Activated naive CD4-positive, alpha-beta T cell treated with anti-CD3 and anti-CD28 coated beads, Interleukin-2, amount 10 ng/mL, durations not matched to agents 7 days and 5 days (primary cell): ENCODE data around the gene PLA2G4E.

Source experiments
- CTCF ChIA-PET: fragments of 350-600 bp; sonication (Branson Sonifier 250); formaldehyde crosslinking; loops from one replicate; lab custom pipeline; 2021; ENCODE audit warnings: antibody characterized with exemption; lab: Charles Lee
- DNase-seq: peaks from one replicate; pipeline ENCODE4 v3.0.0-alpha.2; 2020
- H3K27ac Mint-ChIP-seq: one replicate; pipeline ENCODE4 v1.8.0; 2021; ENCODE audit warnings: mild to moderate bottlenecking, moderate library complexity, mixed read lengths
- H3K27me3 Mint-ChIP-seq: one replicate; pipeline ENCODE4 v1.8.0; 2021; ENCODE audit warnings: mild to moderate bottlenecking, mixed read lengths
- H3K36me3 Mint-ChIP-seq: one replicate; pipeline ENCODE4 v1.8.0; 2021; ENCODE audit warnings: mixed read lengths
- H3K4me1 Mint-ChIP-seq: one replicate; pipeline ENCODE4 v1.8.0; 2021; ENCODE audit warnings: mixed read lengths
- H3K4me3 Mint-ChIP-seq: one replicate; pipeline ENCODE4 v1.8.0; 2021; ENCODE audit warnings: mild to moderate bottlenecking, moderate library complexity, mixed read lengths
- H3K9me3 Mint-ChIP-seq: one replicate; pipeline ENCODE4 v1.8.0; 2021; ENCODE audit warnings: mixed read lengths

Gene PLA2G4E

GRCh38 chr15:42024303-42024702 lies 3.5 kb upstream of the PLA2G4E start:
- H3K4me3 Mint-ChIP-seq, result no peak overlapping the region
- DNase-seq, result no peak
- no peaks in the 10 kb centered on the region for H3K9me3 Mint-ChIP-seq
- H3K36me3 Mint-ChIP-seq, result no peaks in the 10 kb centered on the region
- CTCF ChIA-PET, result no interaction called here
- peaks cover 49% of the 10 kb centered on the region for H3K27me3 Mint-ChIP-seq
- H3K27ac Mint-ChIP-seq, result no peak overlapping the region
- no peaks in the 10 kb centered on the region for H3K4me1 Mint-ChIP-seq

- Mint-ChIP-seq H3K27ac (no peak overlapping the region), H3K36me3 (no peaks in the 10 kb centered on the region), H3K27me3 (peaks cover 47% of the 10 kb centered on the region), H3K4me1 (no peaks in the 10 kb centered on the region), H3K9me3 (no peaks in the 10 kb centered on the region), H3K4me3 (no peak overlapping the region)
- DNase-seq, result peak; percentile 6
- CTCF ChIA-PET, result no interaction called here
Measured at GRCh38 chr15:42021593-42021992, 751 bp upstream of the PLA2G4E start.

GRCh38 chr15:42018306-42019224 lies 2.3 kb downstream of the PLA2G4E start:
- no peaks in the 10 kb centered on the region for H3K36me3 Mint-ChIP-seq
- DNase-seq, result peak; percentile 10
- H3K4me3 Mint-ChIP-seq, result no peak overlapping the region
- CTCF ChIA-PET, result no interaction called here
- H3K4me1 Mint-ChIP-seq, result no peaks in the 10 kb centered on the region
- no peak overlapping the region for H3K27ac Mint-ChIP-seq
- H3K27me3 Mint-ChIP-seq, result peaks cover 37% of the 10 kb centered on the region
- H3K9me3 Mint-ChIP-seq, result no peaks in the 10 kb centered on the region

GRCh38 chr15:42016971-42017370 lies 3.9 kb downstream of the PLA2G4E start:
- Mint-ChIP-seq H3K27ac (no peak overlapping the region), H3K9me3 (no peaks in the 10 kb centered on the region), H3K4me1 (no peaks in the 10 kb centered on the region), H3K36me3 (no peaks in the 10 kb centered on the region), H3K27me3 (peaks cover 27% of the 10 kb centered on the region), H3K4me3 (no peak overlapping the region)
- no peak for DNase-seq
- CTCF ChIA-PET, result interaction anchor here (0.7 kb wide), 1 partner anchor 27 kb away, joined by 3 read pairs; no protein-coding TSS in a partner anchor

GRCh38 chr15:42014406-42014805 lies 6.4 kb downstream of the PLA2G4E start:
- Mint-ChIP-seq H3K27me3 (peaks cover 24% of the 10 kb centered on the region), H3K27ac (no peak overlapping the region), H3K9me3 (no peaks in the 10 kb centered on the region), H3K4me3 (no peak overlapping the region), H3K36me3 (no peaks in the 10 kb centered on the region), H3K4me1 (peaks cover 11% of the 10 kb centered on the region)
- CTCF ChIA-PET, result no interaction called here
- DNase-seq, result no peak

GRCh38 chr15:42012928-42013482 lies 7.8 kb downstream of the PLA2G4E start:
- H3K9me3 Mint-ChIP-seq, result no peaks in the 10 kb centered on the region
- no peaks in the 10 kb centered on the region for H3K36me3 Mint-ChIP-seq
- peaks cover 18% of the 10 kb centered on the region for H3K27me3 Mint-ChIP-seq
- H3K27ac Mint-ChIP-seq, result no peak overlapping the region
- H3K4me3 Mint-ChIP-seq, result no peak overlapping the region
- DNase-seq, result no peak
- H3K4me1 Mint-ChIP-seq, result peaks cover 11% of the 10 kb centered on the region
- CTCF ChIA-PET, result no interaction called here

GRCh38 chr15:42012241-42012640 lies 8.6 kb downstream of the PLA2G4E start:
- CTCF ChIA-PET, result interaction anchor here (1.1 to 1.7 kb wide), 3 partner anchors 22 to 53 kb away, joined by 4 to 5 read pairs (median 4); no protein-coding TSS in a partner anchor
- Mint-ChIP-seq H3K27ac (no peak overlapping the region), H3K4me3 (no peak overlapping the region), H3K36me3 (no peaks in the 10 kb centered on the region), H3K4me1 (peaks cover 11% of the 10 kb centered on the region), H3K27me3 (peaks cover 14% of the 10 kb centered on the region), H3K9me3 (no peaks in the 10 kb centered on the region)
- DNase-seq, result no peak

- peaks cover 11% of the 10 kb centered on the region for H3K27me3 Mint-ChIP-seq
- no peak overlapping the region for H3K4me3 Mint-ChIP-seq
- H3K9me3 Mint-ChIP-seq, result no peaks in the 10 kb centered on the region
- CTCF ChIA-PET, result interaction anchor here (1.1 to 1.7 kb wide), 3 partner anchors 21 to 54 kb away, joined by 4 to 5 read pairs (median 4); no protein-coding TSS in a partner anchor
- DNase-seq, result no peak
- peaks cover 11% of the 10 kb centered on the region for H3K4me1 Mint-ChIP-seq
- H3K27ac Mint-ChIP-seq, result no peak overlapping the region
- H3K36me3 Mint-ChIP-seq, result no peaks in the 10 kb centered on the region
Measured at GRCh38 chr15:42011074-42011473, 9.8 kb downstream of the PLA2G4E start.

- Mint-ChIP-seq H3K4me1 (peaks cover 11% of the 10 kb centered on the region), H3K9me3 (no peaks in the 10 kb centered on the region), H3K36me3 (no peaks in the 10 kb centered on the region), H3K27ac (peak overlapping the region; percentile 58), H3K27me3 (peaks cover 16% of the 10 kb centered on the region), H3K4me3 (no peak overlapping the region)
- CTCF ChIA-PET, result no interaction called here
- DNase-seq, result no peak
Measured at GRCh38 chr15:42010434-42010833, 10.4 kb downstream of the PLA2G4E start.

- no peak overlapping the region for H3K27ac Mint-ChIP-seq
- H3K4me3 Mint-ChIP-seq, result no peak overlapping the region
- CTCF ChIA-PET, result interaction anchor here (1.0 to 1.3 kb wide), 2 partner anchors 14 to 126 kb away, joined by 3 read pairs; no protein-coding TSS in a partner anchor
Measured at GRCh38 chr15:42009474-42009873, 11.4 kb downstream of the PLA2G4E start.

GRCh38 chr15:42009022-42009421 lies 11.8 kb downstream of the PLA2G4E start:
- H3K4me3 Mint-ChIP-seq, result no peak overlapping the region
- no peaks in the 10 kb centered on the region for H3K9me3 Mint-ChIP-seq
- no peak overlapping the region for H3K27ac Mint-ChIP-seq
- peaks cover 11% of the 10 kb centered on the region for H3K4me1 Mint-ChIP-seq
- peaks cover 15% of the 10 kb centered on the region for H3K27me3 Mint-ChIP-seq
- H3K36me3 Mint-ChIP-seq, result no peaks in the 10 kb centered on the region
- DNase-seq, result no peak
- CTCF ChIA-PET, result interaction anchor here (1.0 to 1.3 kb wide), 2 partner anchors 14 to 127 kb away, joined by 3 read pairs; no protein-coding TSS in a partner anchor

More at GRCh38 chr15:42009474-42009873, 11.4 kb downstream of the PLA2G4E start:
- Mint-ChIP-seq H3K4me1 (peaks cover 11% of the 10 kb centered on the region), H3K36me3 (no peaks in the 10 kb centered on the region), H3K9me3 (no peaks in the 10 kb centered on the region), H3K27me3 (peaks cover 15% of the 10 kb centered on the region)
- DNase-seq, result no peak

- no peak overlapping the region for H3K4me3 Mint-ChIP-seq
- DNase-seq, result no peak
- no peak overlapping the region for H3K27ac Mint-ChIP-seq
- H3K36me3 Mint-ChIP-seq, result no peaks in the 10 kb centered on the region
- peaks cover 15% of the 10 kb centered on the region for H3K27me3 Mint-ChIP-seq
- CTCF ChIA-PET, result interaction anchor here (1.1 kb wide), 2 partner anchors 18 to 50 kb away, joined by 3 to 4 read pairs; no protein-coding TSS in a partner anchor
- H3K4me1 Mint-ChIP-seq, result peaks cover 11% of the 10 kb centered on the region
- no peaks in the 10 kb centered on the region for H3K9me3 Mint-ChIP-seq
Measured at GRCh38 chr15:42007386-42007785, 13.5 kb downstream of the PLA2G4E start.

- H3K27me3 Mint-ChIP-seq, result peaks cover 39% of the 10 kb centered on the region
- no peak for DNase-seq
- CTCF ChIA-PET, result interaction anchor here (1.5 to 1.7 kb wide), 3 partner anchors 11 to 55 kb away, joined by 3 to 6 read pairs (median 4); no protein-coding TSS in a partner anchor
- no peaks in the 10 kb centered on the region for H3K9me3 Mint-ChIP-seq
- no peaks in the 10 kb centered on the region for H3K4me1 Mint-ChIP-seq
- no peaks in the 10 kb centered on the region for H3K36me3 Mint-ChIP-seq
- H3K4me3 Mint-ChIP-seq, result no peak overlapping the region
- no peak overlapping the region for H3K27ac Mint-ChIP-seq
Measured at GRCh38 chr15:42002333-42002732, 18.5 kb downstream of the PLA2G4E start.

GRCh38 chr15:42001236-42001635 lies 19.6 kb downstream of the PLA2G4E start:
- no peaks in the 10 kb centered on the region for H3K4me1 Mint-ChIP-seq
- no peak for DNase-seq
- no peaks in the 10 kb centered on the region for H3K9me3 Mint-ChIP-seq
- CTCF ChIA-PET, result interaction anchor here (0.8 to 1.5 kb wide), 3 partner anchors 12 to 83 kb away, joined by 3 to 6 read pairs (median 5); no protein-coding TSS in a partner anchor
- no peak overlapping the region for H3K4me3 Mint-ChIP-seq
- peaks cover 42% of the 10 kb centered on the region for H3K27me3 Mint-ChIP-seq
- H3K27ac Mint-ChIP-seq, result no peak overlapping the region
- no peaks in the 10 kb centered on the region for H3K36me3 Mint-ChIP-seq
